Transverse colon (tissue), 3 donors: ENCODE results near the gene SETX.
"Not testable (repeated sequence)": the region's sequence is repeated elsewhere in the genome, so short reads cannot be mapped to it uniquely, and the experiment has no call there.

Source experiments
- POLR2A ChIP-seq: fragments of 450-650 bp; IDR thresholded peaks from one replicate; pipeline ENCODE4 v1.6.1; 2016; ENCODE audit warnings: antibody characterized with exemption, mild to moderate bottlenecking, moderate library complexity
- TF ChIP-seq, protein P1 (sequence below), 5 experiments: fragments of 200-600 bp in 3 of 5; fragments of 450-650 bp in 2 of 5; sonication (generic) in 3 of 5; IDR thresholded peaks; 1 replicate in 2 of 5; 2 replicates in 3 of 5; pipeline ENCODE4 v1.5.1; 2016 to 2017; ENCODE audit warnings: antibody characterized with exemption in 5 of 5, inconsistent platforms in 3 of 5, mild to moderate bottlenecking in 2 of 5, moderate library complexity in 1 of 5

DNA sequence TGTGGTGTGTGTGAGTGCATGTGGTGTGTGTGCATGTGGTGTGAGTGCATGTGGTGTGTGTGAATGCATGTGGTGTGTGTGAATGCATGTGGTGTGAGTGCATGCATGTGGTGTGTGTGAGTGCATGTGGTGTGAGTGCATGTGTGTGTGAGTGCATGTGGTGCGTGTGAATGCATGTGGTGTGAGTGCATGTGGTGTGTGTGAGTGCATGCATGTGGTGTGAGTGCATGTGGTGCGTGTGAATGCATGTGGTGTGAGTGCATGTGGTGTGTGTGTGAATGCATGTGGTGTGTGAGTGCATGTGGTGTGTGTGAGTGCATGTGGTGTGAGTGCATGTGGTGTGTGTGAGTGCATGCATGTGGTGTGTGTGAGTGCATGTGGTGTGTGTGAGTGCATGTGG, 23.0 kb upstream of the SETX start:
- not testable (repeated sequence) for TF ChIP-seq POLR2A
- TF ChIP-seq, protein P1, sequence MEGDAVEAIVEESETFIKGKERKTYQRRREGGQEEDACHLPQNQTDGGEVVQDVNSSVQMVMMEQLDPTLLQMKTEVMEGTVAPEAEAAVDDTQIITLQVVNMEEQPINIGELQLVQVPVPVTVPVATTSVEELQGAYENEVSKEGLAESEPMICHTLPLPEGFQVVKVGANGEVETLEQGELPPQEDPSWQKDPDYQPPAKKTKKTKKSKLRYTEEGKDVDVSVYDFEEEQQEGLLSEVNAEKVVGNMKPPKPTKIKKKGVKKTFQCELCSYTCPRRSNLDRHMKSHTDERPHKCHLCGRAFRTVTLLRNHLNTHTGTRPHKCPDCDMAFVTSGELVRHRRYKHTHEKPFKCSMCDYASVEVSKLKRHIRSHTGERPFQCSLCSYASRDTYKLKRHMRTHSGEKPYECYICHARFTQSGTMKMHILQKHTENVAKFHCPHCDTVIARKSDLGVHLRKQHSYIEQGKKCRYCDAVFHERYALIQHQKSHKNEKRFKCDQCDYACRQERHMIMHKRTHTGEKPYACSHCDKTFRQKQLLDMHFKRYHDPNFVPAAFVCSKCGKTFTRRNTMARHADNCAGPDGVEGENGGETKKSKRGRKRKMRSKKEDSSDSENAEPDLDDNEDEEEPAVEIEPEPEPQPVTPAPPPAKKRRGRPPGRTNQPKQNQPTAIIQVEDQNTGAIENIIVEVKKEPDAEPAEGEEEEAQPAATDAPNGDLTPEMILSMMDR (IDR thresholded peaks at IDR 0.05) = not testable (repeated sequence)
